Immature natural killer cell (primary cell): ENCODE results near the gene ARID4A. TPM values are rescaled to one million over a fixed set of nuclear protein-coding genes. Genes with fewer than 3 reads are reported as not detected.
"Not testable (repeated sequence)": the region's sequence is repeated elsewhere in the genome, so short reads cannot be mapped to it uniquely, and the experiment has no call there.

ENCODE experiments used
- DNase-seq, 3 donors: peaks; one replicate each; pipeline ENCODE4 v3.0.0; 2022; ENCODE audit warnings: mixed read lengths in 1 of 3
- H3K27ac Mint-ChIP-seq, 6 donors: one replicate each; pipeline ENCODE4 v1.8.0; 2020; ENCODE audit warnings: mixed read lengths in 6 of 6, mild to moderate bottlenecking in 5 of 6, inconsistent platforms in 4 of 6, moderate library complexity in 3 of 6
- H3K27me3 Mint-ChIP-seq, 3 donors: one replicate each; pipeline ENCODE4 v1.8.0; 2020 to 2021; ENCODE audit warnings: low read depth in 3 of 3, mild to moderate bottlenecking in 3 of 3, mixed read lengths in 3 of 3, moderate library complexity in 3 of 3, inconsistent platforms in 1 of 3
- H3K36me3 Mint-ChIP-seq, 3 donors: one replicate each; pipeline ENCODE4 v1.8.0; 2020; ENCODE audit warnings: mixed read lengths in 3 of 3, inconsistent platforms in 2 of 3, mild to moderate bottlenecking in 2 of 3
- H3K4me1 Mint-ChIP-seq, 2 donors: one replicate each; pipeline ENCODE4 v1.8.0; 2020; ENCODE audit warnings: inconsistent platforms in 2 of 2, mild to moderate bottlenecking in 2 of 2, mixed read lengths in 2 of 2, moderate library complexity in 1 of 2
- H3K4me3 Mint-ChIP-seq, 5 donors: one replicate each; pipeline ENCODE4 v1.8.0; 2020; ENCODE audit warnings: mild to moderate bottlenecking in 5 of 5, mixed read lengths in 5 of 5, inconsistent platforms in 3 of 5, moderate library complexity in 3 of 5
- H3K9me3 Mint-ChIP-seq, 6 donors: one replicate each; pipeline ENCODE4 v1.8.0; 2020; ENCODE audit warnings: mild to moderate bottlenecking in 6 of 6, mixed read lengths in 6 of 6, inconsistent platforms in 4 of 6, moderate library complexity in 3 of 6
- polyA plus RNA-seq, 3 donors: library from polyadenylated mRNA; unstranded; fragments of 300-500 nt; fragmentation: Illumina TruSeq; gene quantifications; one replicate each; pipeline ENCODE4 v1.2.3, GENCODE V29; 2021

The ARID4A gene, protein sequence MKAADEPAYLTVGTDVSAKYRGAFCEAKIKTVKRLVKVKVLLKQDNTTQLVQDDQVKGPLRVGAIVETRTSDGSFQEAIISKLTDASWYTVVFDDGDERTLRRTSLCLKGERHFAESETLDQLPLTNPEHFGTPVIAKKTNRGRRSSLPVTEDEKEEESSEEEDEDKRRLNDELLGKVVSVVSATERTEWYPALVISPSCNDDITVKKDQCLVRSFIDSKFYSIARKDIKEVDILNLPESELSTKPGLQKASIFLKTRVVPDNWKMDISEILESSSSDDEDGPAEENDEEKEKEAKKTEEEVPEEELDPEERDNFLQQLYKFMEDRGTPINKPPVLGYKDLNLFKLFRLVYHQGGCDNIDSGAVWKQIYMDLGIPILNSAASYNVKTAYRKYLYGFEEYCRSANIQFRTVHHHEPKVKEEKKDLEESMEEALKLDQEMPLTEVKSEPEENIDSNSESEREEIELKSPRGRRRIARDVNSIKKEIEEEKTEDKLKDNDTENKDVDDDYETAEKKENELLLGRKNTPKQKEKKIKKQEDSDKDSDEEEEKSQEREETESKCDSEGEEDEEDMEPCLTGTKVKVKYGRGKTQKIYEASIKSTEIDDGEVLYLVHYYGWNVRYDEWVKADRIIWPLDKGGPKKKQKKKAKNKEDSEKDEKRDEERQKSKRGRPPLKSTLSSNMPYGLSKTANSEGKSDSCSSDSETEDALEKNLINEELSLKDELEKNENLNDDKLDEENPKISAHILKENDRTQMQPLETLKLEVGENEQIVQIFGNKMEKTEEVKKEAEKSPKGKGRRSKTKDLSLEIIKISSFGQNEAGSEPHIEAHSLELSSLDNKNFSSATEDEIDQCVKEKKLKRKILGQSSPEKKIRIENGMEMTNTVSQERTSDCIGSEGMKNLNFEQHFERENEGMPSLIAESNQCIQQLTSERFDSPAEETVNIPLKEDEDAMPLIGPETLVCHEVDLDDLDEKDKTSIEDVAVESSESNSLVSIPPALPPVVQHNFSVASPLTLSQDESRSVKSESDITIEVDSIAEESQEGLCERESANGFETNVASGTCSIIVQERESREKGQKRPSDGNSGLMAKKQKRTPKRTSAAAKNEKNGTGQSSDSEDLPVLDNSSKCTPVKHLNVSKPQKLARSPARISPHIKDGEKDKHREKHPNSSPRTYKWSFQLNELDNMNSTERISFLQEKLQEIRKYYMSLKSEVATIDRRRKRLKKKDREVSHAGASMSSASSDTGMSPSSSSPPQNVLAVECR
- 10 to 100 TPM in 2 of 3 donors, 1 to 10 TPM in 1; 2.6 to 29.9 (median 13.3) TPM for polyA plus RNA-seq

DNA sequence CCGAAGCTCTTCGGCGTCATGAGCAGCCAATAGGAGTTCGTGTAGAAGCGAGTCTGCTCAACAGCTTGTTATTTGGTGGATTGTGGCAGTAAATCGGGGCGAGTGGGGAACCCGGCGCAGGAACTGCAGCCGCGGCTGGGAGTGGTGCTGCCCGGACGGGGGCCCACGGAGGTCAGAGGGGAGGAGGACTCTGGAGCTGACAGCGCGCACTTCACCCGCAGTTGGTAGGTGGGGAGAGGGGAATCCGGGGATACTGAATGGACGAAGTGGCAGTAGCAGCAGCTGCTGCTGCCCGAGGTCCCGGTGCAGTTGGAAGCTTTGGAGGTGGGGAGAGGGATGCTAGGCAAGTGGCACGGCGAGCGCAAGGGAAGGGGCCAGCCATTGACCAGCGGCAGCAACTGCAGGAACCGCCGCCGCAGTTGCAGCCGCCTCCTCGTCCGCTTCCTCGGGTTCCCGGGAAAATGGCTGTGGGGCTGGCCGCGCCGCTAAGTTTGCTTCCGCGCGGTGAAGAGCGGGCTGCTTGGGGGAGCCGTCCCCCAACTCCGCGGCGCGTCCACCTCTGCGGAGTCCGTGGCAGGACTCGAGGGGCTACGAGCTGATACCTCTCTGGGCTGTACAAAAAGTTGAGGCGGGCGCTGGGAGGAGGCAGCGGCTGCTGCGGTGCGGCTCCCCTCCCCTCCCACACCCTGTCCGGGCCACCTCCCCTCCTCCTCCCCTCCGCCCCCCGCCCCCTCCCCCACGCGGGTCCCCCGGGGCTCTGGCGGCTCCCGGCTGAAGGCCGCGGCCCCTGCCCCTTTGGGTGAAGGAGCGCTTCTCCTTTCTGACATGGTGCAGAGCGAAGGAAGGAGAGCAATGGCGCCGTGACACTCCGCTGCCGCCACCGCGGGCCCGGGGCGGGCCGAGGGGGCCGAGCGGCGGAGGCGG, at the start of gene ARID4A:
ARID4A (plus strand) TSS at position 79 of the 924 bp plus-strand sequence. CDS start 1,300 bp downstream, outside the sequence.
- peak within 1 kb of the TSS in 2 of 6 donors; percentile 95 to 97 for H3K27ac Mint-ChIP-seq
- H3K4me1 Mint-ChIP-seq, result peaks cover 30 to 34% of the 10 kb centered on the region in 2 donors
- H3K9me3 Mint-ChIP-seq, result no peaks in the 10 kb centered on the region
- peak; percentile 46 to 47 (median 47) for DNase-seq
- peaks cover 0 to 11% (median 10%) of the 10 kb centered on the region in 3 donors for H3K36me3 Mint-ChIP-seq
- peak within 1 kb of the TSS; percentile 97 to 99 (median 98) for H3K4me3 Mint-ChIP-seq
- peaks cover 3 to 7% (median 7%) of the 10 kb centered on the region in 3 donors for H3K27me3 Mint-ChIP-seq

- peaks cover 39 to 52% of the 10 kb centered on the region in 2 donors for H3K4me1 Mint-ChIP-seq
- H3K27ac Mint-ChIP-seq, result no peak overlapping the region
- no peaks in the 10 kb centered on the region for H3K9me3 Mint-ChIP-seq
- peaks cover 4 to 5% (median 4%) of the 10 kb centered on the region in 3 donors for H3K27me3 Mint-ChIP-seq
- H3K4me3 Mint-ChIP-seq, result no peak overlapping the region
- DNase-seq, result no peak
- H3K36me3 Mint-ChIP-seq, result peaks cover 0 to 18% (median 8%) of the 10 kb centered on the region in 3 donors
Measured at GRCh38 chr14:58249611-58250010, 48.7 kb upstream of the ARID4A start.

DNA sequence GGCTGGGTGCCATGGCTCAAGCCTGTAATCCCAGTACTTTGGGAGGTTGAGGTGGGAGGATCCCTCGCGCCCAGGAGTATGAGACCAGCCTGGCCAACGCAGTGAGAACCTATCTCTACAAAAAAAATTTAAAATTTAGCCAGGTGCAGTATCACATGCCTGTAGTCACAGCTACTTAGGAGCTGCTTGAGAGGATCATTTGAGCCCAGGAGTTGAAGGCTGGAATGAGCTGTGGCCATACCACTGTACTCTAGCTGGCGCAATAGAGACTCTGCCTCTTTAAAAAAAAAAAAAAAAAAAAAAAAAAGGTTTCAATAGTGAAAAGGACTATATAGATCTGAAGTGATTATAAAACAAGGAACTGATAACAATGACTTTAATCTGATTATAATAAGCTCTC, 40.2 kb upstream of the ARID4A start:
- no peak for DNase-seq
- no peak overlapping the region for H3K4me3 Mint-ChIP-seq
- H3K4me1 Mint-ChIP-seq, result peaks cover 6 to 22% of the 10 kb centered on the region in 2 donors
- H3K9me3 Mint-ChIP-seq, result no peaks in the 10 kb centered on the region
- H3K36me3 Mint-ChIP-seq, result peaks cover 0 to 17% (median 8%) of the 10 kb centered on the region in 3 donors
- H3K27me3 Mint-ChIP-seq, result no peaks in the 10 kb centered on the region
- H3K27ac Mint-ChIP-seq, result peak overlapping the region in 1 of 6 donors; percentile 5

DNA sequence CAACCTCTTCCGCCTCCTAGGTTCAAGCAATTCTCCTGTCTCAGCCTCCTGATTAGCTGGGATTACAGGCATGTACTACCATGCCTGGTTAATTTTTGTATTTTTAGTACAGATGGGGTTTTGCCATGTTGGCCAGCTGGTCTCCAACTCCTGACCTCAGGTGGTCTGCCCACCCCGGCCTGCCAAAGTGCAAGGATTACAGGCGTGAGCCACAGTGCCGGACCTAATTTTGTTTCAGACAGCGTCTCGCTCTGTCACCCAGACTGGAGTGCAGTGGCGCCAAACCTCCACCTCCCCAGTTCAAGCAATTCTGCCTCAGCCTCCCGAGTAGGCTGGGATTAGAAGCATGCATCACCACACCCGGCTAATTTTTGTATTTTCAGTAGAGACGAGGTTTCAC, 36.4 kb upstream of the ARID4A start:
- H3K9me3 Mint-ChIP-seq, DNase-seq, H3K27ac Mint-ChIP-seq, H3K4me3 Mint-ChIP-seq, H3K27me3 Mint-ChIP-seq: not testable (repeated sequence)
- Mint-ChIP-seq H3K4me1 (peaks cover 4 to 43% of the 10 kb centered on the region in 2 donors), H3K36me3 (peaks cover 0 to 36% (median 23%) of the 10 kb centered on the region in 3 donors)

DNA sequence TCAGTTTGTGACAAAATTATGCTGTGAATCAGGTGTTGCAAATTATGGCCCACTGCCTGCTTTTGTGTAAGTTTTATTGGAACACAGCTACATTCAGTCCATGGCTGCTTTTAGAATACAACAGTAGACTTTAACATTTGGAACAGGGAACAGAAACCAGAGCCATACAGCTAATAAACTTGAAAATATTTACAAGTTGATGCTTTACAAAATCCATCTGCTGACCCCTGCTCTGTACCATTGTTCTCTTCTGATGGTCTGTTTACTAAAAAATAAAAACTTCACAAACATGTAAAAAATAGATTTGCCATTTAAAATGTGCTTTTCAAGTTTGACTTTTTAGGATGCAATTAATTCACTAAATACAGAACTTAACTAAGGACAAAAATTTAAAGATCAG, 33.0 kb upstream of the ARID4A start:
- H3K4me3 Mint-ChIP-seq, result no peak overlapping the region
- DNase-seq, result no peak
- H3K27me3 Mint-ChIP-seq, result peaks cover 0 to 3% (median 0%) of the 10 kb centered on the region in 3 donors
- H3K36me3 Mint-ChIP-seq, result peaks cover 0 to 40% (median 15%) of the 10 kb centered on the region in 3 donors
- peak overlapping the region in 1 of 6 donors; percentile 1 for H3K27ac Mint-ChIP-seq
- H3K9me3 Mint-ChIP-seq, result no peaks in the 10 kb centered on the region
- H3K4me1 Mint-ChIP-seq, result peaks cover 0 to 34% of the 10 kb centered on the region in 2 donors

DNA sequence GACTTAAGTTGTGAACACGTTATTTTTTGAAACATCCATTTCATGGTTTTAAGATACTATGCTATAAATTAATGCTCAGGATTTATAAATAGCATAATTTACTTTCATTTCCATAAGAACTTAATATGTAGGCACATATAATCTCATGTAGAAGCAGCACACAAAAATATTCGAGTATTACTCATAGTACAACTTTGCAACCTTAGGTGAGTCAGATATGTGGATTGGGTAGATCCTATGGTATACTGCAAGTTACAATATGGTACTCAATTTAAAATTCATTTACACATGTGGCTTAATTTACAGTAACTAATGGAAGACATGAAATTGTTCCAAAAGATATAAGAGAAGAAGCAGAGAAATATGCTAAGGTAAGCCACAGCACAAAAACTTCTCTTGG, 27.7 kb upstream of the ARID4A start:
- peaks cover 18 to 44% of the 10 kb centered on the region in 2 donors for H3K4me1 Mint-ChIP-seq

DNA sequence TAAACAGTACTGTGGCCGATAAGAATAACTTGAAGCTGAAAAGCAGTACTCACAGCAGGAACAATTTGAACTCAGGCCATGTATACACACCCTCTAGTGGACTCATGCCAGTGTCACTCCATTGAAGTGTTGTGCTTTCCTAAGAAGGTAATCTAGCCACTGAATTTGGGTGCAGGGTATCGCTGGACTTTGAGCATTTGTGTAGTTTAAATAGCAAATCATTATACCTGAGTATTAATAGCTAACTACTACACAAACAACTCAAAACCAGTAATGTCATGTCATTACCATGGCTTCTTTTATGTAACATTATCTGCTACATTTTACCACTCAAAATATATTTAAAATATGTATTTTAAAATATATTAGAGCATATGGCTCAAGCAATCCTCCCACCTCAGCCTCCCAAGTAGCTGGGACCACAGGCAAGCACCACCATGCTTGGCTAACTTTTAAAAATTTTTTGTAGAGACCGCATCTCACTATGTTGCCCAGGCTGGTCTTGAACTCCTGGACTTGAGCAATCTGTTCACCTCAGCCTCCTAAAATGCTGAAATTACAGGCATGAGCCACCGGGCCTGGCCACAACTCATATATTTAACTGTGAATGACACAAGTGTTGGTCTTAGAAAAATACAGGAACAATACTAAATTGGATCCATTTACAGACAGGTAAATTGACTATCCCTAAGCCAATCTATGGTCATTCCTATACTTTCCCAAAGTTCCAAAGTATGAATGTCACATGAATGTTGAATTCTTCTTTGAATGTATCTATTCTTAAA, 25.6 kb upstream of the ARID4A start:
- no peak for DNase-seq
- Mint-ChIP-seq H3K27ac (no peak overlapping the region), H3K36me3 (peaks cover 0 to 30% (median 7%) of the 10 kb centered on the region in 3 donors), H3K9me3 (no peaks in the 10 kb centered on the region), H3K4me1 (peaks cover 30 to 42% of the 10 kb centered on the region in 2 donors), H3K27me3 (peaks cover 0 to 3% (median 0%) of the 10 kb centered on the region in 3 donors), H3K4me3 (no peak overlapping the region)

More for the DNA sequence above, 27.7 kb upstream of the ARID4A start:
- DNase-seq, result no peak
- Mint-ChIP-seq H3K27me3 (peaks cover 0 to 3% (median 0%) of the 10 kb centered on the region in 3 donors), H3K4me3 (no peak overlapping the region), H3K27ac (peak overlapping the region in 4 of 6 donors; percentile 19 to 32 (median 28)), H3K9me3 (no peaks in the 10 kb centered on the region), H3K36me3 (peaks cover 0 to 44% (median 16%) of the 10 kb centered on the region in 3 donors)

DNA sequence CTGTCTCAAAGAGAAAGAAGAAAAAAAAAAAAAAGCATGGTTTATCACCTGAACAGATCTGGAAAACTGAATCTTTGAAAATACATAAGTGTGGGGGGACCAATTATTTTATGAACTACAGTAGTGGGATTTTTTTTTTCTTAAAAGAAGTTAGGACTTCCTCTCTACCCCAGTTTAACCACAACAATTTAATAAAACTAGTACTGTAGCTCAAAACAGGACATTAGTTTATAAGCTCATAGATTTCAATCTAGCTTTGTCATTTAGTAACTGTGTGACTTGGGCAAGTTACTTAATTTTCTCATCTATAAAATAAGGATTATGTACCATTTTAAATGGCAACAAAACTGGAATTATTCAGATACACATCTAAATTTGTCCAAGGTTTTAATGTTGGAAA, 23.5 kb upstream of the ARID4A start:
- Mint-ChIP-seq H3K9me3 (no peaks in the 10 kb centered on the region), H3K4me3 (peak overlapping the region; percentile 0 to 69 (median 53)), H3K4me1 (peaks cover 37 to 59% of the 10 kb centered on the region in 2 donors), H3K36me3 (peaks cover 0 to 28% (median 10%) of the 10 kb centered on the region in 3 donors), H3K27me3 (peaks cover 0 to 3% (median 2%) of the 10 kb centered on the region in 3 donors), H3K27ac (peak overlapping the region; percentile 53 to 91 (median 66))
- DNase-seq, result no peak

DNA sequence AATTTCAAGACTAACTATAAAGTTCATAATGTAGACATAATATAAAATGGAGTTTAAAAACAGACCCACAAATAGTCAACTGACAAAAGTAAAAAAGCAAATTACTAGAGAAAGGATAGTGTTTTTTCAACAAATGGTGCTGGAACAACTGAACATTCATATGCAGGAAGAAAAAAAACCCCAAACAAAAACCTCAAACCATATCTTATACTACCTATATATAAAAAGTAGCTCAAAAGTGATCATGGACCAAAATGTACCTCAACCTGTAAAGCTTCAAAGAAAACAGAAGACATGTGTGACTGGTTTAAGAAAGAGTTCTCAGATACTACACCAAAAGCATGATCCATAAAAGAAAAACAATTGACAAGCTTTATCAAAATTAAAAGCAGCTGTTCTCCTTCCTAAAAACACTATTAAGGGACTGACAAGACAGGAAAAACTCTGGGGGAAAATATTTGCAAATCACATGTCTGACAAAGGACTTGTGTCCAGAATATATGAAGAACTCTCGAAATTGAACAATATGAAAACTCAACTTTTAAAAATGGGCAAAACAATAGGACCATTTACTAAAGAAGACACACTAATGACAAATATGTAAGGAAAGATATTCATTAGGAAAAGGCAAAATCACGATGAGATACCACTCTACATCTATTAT, 22.7 kb upstream of the ARID4A start:
- H3K27ac Mint-ChIP-seq, result peak overlapping the region; percentile 27 to 80 (median 47)
- H3K9me3 Mint-ChIP-seq, result no peaks in the 10 kb centered on the region
- DNase-seq, result no peak
- peaks cover 0 to 21% (median 7%) of the 10 kb centered on the region in 3 donors for H3K36me3 Mint-ChIP-seq
- H3K4me1 Mint-ChIP-seq, result peaks cover 42 to 61% of the 10 kb centered on the region in 2 donors
- H3K27me3 Mint-ChIP-seq, result peaks cover 0 to 3% (median 2%) of the 10 kb centered on the region in 3 donors
- H3K4me3 Mint-ChIP-seq, result peak overlapping the region in 3 of 5 donors; percentile 8 to 61 (median 18)

DNA sequence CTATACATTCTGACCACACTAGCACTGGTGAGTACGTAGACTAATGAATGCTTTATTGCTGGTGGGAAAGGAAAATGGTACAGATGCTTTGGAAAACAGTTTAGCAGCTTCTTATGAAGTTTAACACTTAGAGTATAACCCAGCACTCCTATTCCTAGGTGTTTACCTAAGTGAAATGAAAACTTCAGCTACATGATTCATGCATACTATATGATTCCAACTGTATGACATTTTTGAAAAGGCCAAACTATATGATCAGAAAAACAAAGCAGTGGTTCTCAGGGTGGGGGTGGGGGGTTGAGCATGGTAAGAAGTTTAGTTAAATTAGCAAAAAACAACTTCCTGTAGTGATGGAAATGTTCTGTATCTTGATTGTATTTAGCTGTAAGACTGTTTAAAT, 22.1 kb upstream of the ARID4A start:
- H3K36me3 Mint-ChIP-seq, result peaks cover 0 to 18% (median 3%) of the 10 kb centered on the region in 3 donors

GRCh38 chr14:58278177-58278576, 20.2 kb upstream of the ARID4A start:
- no peaks in the 10 kb centered on the region for H3K9me3 Mint-ChIP-seq
- no peak overlapping the region for H3K4me3 Mint-ChIP-seq
- no peak for DNase-seq
- peaks cover 60 to 81% of the 10 kb centered on the region in 2 donors for H3K4me1 Mint-ChIP-seq
- peaks cover 0 to 17% (median 6%) of the 10 kb centered on the region in 3 donors for H3K36me3 Mint-ChIP-seq
- H3K27me3 Mint-ChIP-seq, result peaks cover 0 to 4% (median 3%) of the 10 kb centered on the region in 3 donors
- peak overlapping the region in 3 of 6 donors; percentile 23 to 65 (median 31) for H3K27ac Mint-ChIP-seq

More for the DNA sequence above, 22.1 kb upstream of the ARID4A start:
- Mint-ChIP-seq H3K4me3 (no peak overlapping the region), H3K27me3 (peaks cover 0 to 3% (median 2%) of the 10 kb centered on the region in 3 donors), H3K4me1 (peaks cover 46 to 61% of the 10 kb centered on the region in 2 donors), H3K27ac (peak overlapping the region in 5 of 6 donors; percentile 33 to 80 (median 54)), H3K9me3 (no peaks in the 10 kb centered on the region)
- no peak for DNase-seq
